ENCODE results near the gene DHRS3. TPM values are rescaled to one million over a fixed set of nuclear protein-coding genes. Genes with fewer than 3 reads are reported as not detected.
"Not testable (repeated sequence)": the region's sequence is repeated elsewhere in the genome, so short reads cannot be mapped to it uniquely, and the experiment has no call there.

DHRS3 gene
- total and polyA plus RNA-seq, 2 donors (not counting 1 experiment from before 2014, with no cell fraction given) = 8.4 to 36.8 TPM

GRCh38 chr1:12654004-12654567 lies 36.1 kb upstream of the DHRS3 start:
- Histone ChIP-seq H3K27me3 (ENCODE audit: control insufficient read depth, insufficient read depth, low read length) (peaks cover 8% of the 10 kb centered on the region), H3K27ac (ENCODE audit: insufficient read depth, low read length) (no peak overlapping the region), H3K4me1 (ENCODE audit: control insufficient read depth, extremely low read depth, insufficient read depth, low read length) (no peaks in the 10 kb centered on the region), H3K36me3 (ENCODE audit: control insufficient read depth, insufficient read depth, low read length) (no peaks in the 10 kb centered on the region), H3K4me3 (replicated peaks in 1 of 4; ENCODE audit: control extremely low read depth in 1 of 4, insufficient read depth in 1 of 4, low read depth in 3 of 4, low read length in 4 of 4) (no peak overlapping the region), H3K9me3 (ENCODE audit: control insufficient read depth, insufficient read depth, low read depth, low read length) (no peaks in the 10 kb centered on the region), H3K4me2 (ENCODE audit: extremely low read depth, insufficient read depth, low read length) (no peak overlapping the region), H2AFZ (ENCODE audit: low read length) (no peak overlapping the region), H4K20me1 (ENCODE audit: control insufficient read depth, extremely low read depth, insufficient read depth, low read length) (no peaks in the 10 kb centered on the region), H3K9ac (ENCODE audit: insufficient read depth, low read length) (no peak overlapping the region), H3K79me2 (ENCODE audit: control insufficient read depth, insufficient read depth, low read length) (no peaks in the 10 kb centered on the region)
- no peak for TF ChIP-seq CTCF (conservative IDR thresholded peaks at IDR 0.05 in 1 of 2, IDR thresholded peaks at IDR 0.05 in 1 of 2; ENCODE audit: low read depth in 1 of 2, low read length in 2 of 2)
- TF ChIP-seq EZH2 (IDR thresholded peaks at IDR 0.05; ENCODE audit: low read length, missing control alignments) = no peak
- peak; percentile 19 to 45 for DNase-seq (ENCODE audit: low read depth in 2 of 2)

- no peak for TF ChIP-seq EZH2 (IDR thresholded peaks at IDR 0.05; ENCODE audit: low read length, missing control alignments)
- no peak for TF ChIP-seq CTCF (conservative IDR thresholded peaks at IDR 0.05 in 1 of 2, IDR thresholded peaks at IDR 0.05 in 1 of 2; ENCODE audit: low read depth in 1 of 2, low read length in 2 of 2)
- Histone ChIP-seq H3K27me3 (ENCODE audit: control insufficient read depth, insufficient read depth, low read length) (no peaks in the 10 kb centered on the region), H3K4me1 (ENCODE audit: control insufficient read depth, extremely low read depth, insufficient read depth, low read length) (no peaks in the 10 kb centered on the region), H3K36me3 (ENCODE audit: control insufficient read depth, insufficient read depth, low read length) (no peaks in the 10 kb centered on the region), H3K4me3 (replicated peaks in 1 of 4; ENCODE audit: control extremely low read depth in 1 of 4, insufficient read depth in 1 of 4, low read depth in 3 of 4, low read length in 4 of 4) (no peak overlapping the region), H3K79me2 (ENCODE audit: control insufficient read depth, insufficient read depth, low read length) (no peaks in the 10 kb centered on the region), H3K9me3 (ENCODE audit: control insufficient read depth, insufficient read depth, low read depth, low read length) (no peaks in the 10 kb centered on the region), H3K4me2 (ENCODE audit: extremely low read depth, insufficient read depth, low read length) (no peak overlapping the region), H2AFZ (ENCODE audit: low read length) (no peak overlapping the region), H3K9ac (ENCODE audit: insufficient read depth, low read length) (no peak overlapping the region), H3K27ac (ENCODE audit: insufficient read depth, low read length) (no peak overlapping the region), H4K20me1 (ENCODE audit: control insufficient read depth, extremely low read depth, insufficient read depth, low read length) (no peaks in the 10 kb centered on the region)
- peak; percentile 79 to 88 for DNase-seq (ENCODE audit: low read depth in 2 of 2)
These were observed 32.0 kb upstream of the DHRS3 start for GRCh38 chr1:12649971-12650421.

- Histone ChIP-seq H3K4me3 (replicated peaks in 1 of 4; ENCODE audit: control extremely low read depth in 1 of 4, insufficient read depth in 1 of 4, low read depth in 3 of 4, low read length in 4 of 4) (no peak overlapping the region), H3K4me1 (ENCODE audit: control insufficient read depth, extremely low read depth, insufficient read depth, low read length) (no peaks in the 10 kb centered on the region), H4K20me1 (ENCODE audit: control insufficient read depth, extremely low read depth, insufficient read depth, low read length) (no peaks in the 10 kb centered on the region), H2AFZ (ENCODE audit: low read length) (no peak overlapping the region), H3K9ac (ENCODE audit: insufficient read depth, low read length) (no peak overlapping the region), H3K27me3 (ENCODE audit: control insufficient read depth, insufficient read depth, low read length) (peaks cover 4% of the 10 kb centered on the region), H3K36me3 (ENCODE audit: control insufficient read depth, insufficient read depth, low read length) (no peaks in the 10 kb centered on the region), H3K27ac (ENCODE audit: insufficient read depth, low read length) (no peak overlapping the region), H3K4me2 (ENCODE audit: extremely low read depth, insufficient read depth, low read length) (no peak overlapping the region), H3K9me3 (ENCODE audit: control insufficient read depth, insufficient read depth, low read depth, low read length) (no peaks in the 10 kb centered on the region), H3K79me2 (ENCODE audit: control insufficient read depth, insufficient read depth, low read length) (no peaks in the 10 kb centered on the region)
- no peak for TF ChIP-seq CTCF (conservative IDR thresholded peaks at IDR 0.05 in 1 of 2, IDR thresholded peaks at IDR 0.05 in 1 of 2; ENCODE audit: low read depth in 1 of 2, low read length in 2 of 2)
- TF ChIP-seq EZH2 (IDR thresholded peaks at IDR 0.05; ENCODE audit: low read length, missing control alignments) = no peak
- no peak for DNase-seq (ENCODE audit: low read depth in 2 of 2)
These were observed 30.7 kb upstream of the DHRS3 start for GRCh38 chr1:12648741-12649140.

- H3K4me1 ChIP-seq (ENCODE audit: control insufficient read depth, extremely low read depth, insufficient read depth, low read length); H3K36me3 ChIP-seq (ENCODE audit: control insufficient read depth, insufficient read depth, low read length); H3K4me3 ChIP-seq (replicated peaks in 1 of 4; ENCODE audit: control extremely low read depth in 1 of 4, insufficient read depth in 1 of 4, low read depth in 3 of 4, low read length in 4 of 4); H2AFZ ChIP-seq (ENCODE audit: low read length); H3K9ac ChIP-seq (ENCODE audit: insufficient read depth, low read length); H3K27me3 ChIP-seq (ENCODE audit: control insufficient read depth, insufficient read depth, low read length); H3K27ac ChIP-seq (ENCODE audit: insufficient read depth, low read length); DNase-seq (ENCODE audit: low read depth in 2 of 2); H3K79me2 ChIP-seq (ENCODE audit: control insufficient read depth, insufficient read depth, low read length); H4K20me1 ChIP-seq (ENCODE audit: control insufficient read depth, extremely low read depth, insufficient read depth, low read length); H3K9me3 ChIP-seq (ENCODE audit: control insufficient read depth, insufficient read depth, low read depth, low read length); H3K4me2 ChIP-seq (ENCODE audit: extremely low read depth, insufficient read depth, low read length): not testable (repeated sequence)
These were observed 27.4 kb upstream of the DHRS3 start for GRCh38 chr1:12645401-12645800.
